Measurements from ENCODE around the gene SSH2.

The SSH2 gene

DNA sequence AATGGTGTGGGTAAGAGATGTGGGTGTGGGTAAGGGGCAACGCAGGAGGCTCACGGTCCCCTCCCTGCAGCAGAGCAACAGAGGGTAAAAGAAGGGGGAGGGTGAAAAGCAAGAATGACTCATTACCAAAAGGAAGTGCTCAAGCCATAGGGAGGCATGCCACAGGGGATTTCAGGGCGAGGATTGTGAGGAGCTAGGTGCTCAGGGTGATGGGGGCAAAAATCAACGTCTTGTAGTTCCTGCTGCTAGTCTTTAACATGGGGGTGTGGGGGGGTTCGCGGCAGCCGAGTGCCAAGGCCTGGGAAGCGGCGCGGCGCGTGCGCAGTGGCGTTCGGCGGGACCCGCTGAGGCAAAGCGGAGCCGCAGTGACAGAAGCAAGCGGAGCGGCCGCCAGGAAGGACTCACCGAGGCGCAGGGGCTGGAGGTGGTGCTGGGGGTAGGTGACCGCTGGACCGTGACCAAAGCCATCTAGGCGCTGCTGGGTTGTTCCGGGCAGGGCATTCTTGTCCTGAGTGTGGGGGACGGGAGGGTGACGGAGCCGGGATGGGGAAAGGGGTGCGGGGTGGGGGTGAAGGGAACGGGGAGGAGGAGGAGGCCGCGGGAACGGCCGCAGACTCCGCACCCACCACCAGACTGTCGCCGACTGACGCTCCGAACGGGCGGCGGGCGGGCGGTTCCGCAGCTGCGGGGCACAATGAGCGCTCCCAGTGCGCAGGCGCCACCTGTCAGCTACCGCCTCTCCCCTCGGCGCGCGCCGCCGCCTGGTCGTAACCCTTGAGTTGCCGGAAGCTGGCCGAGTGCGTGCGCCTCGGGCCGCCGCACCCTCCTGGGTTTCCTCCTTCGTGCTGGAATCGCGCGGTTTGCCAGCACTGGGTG lies at the start of gene SSH2:
Gene SSH2 (minus strand): TSS at position 696 of the 876 bp plus-strand sequence. CDS start 228 bp downstream, at position 468.
- peak; percentile 87 for DNase-seq (ENCODE audit: low spot score)
- TF ChIP-seq, protein P1, sequence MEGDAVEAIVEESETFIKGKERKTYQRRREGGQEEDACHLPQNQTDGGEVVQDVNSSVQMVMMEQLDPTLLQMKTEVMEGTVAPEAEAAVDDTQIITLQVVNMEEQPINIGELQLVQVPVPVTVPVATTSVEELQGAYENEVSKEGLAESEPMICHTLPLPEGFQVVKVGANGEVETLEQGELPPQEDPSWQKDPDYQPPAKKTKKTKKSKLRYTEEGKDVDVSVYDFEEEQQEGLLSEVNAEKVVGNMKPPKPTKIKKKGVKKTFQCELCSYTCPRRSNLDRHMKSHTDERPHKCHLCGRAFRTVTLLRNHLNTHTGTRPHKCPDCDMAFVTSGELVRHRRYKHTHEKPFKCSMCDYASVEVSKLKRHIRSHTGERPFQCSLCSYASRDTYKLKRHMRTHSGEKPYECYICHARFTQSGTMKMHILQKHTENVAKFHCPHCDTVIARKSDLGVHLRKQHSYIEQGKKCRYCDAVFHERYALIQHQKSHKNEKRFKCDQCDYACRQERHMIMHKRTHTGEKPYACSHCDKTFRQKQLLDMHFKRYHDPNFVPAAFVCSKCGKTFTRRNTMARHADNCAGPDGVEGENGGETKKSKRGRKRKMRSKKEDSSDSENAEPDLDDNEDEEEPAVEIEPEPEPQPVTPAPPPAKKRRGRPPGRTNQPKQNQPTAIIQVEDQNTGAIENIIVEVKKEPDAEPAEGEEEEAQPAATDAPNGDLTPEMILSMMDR (IDR thresholded peaks at IDR 0.05; ENCODE audit: extremely low read depth, missing control alignments), result peak; percentile 36

GRCh38 chr17:29977836-29978235 lies 47.8 kb upstream of the SSH2 start:
- DNase-seq (ENCODE audit: low spot score), result no peak

DNA sequence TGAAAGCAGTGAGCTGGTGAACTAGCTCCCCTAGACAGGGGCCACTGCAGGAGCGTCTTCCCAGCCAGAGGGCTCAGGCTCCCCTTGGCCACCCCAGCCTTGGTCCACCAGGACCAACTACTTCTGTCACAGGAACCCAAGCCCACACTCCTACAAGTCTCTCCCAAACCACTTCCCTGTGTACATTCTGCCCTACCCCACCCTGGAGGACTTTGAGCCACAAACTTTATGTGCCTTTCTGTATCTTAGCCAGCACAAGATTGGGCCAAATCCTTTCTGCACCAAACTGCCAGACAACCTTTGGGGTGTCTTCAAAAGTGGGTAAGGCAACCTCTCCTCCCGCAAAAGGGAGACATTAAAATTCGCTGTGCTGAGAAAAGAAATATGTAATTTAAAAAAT lies 43.0 kb upstream of the SSH2 start:
- TF ChIP-seq, protein P1 (IDR thresholded peaks at IDR 0.05; ENCODE audit: extremely low read depth, missing control alignments), result no peak
- DNase-seq (ENCODE audit: low spot score), result no peak

More at GRCh38 chr17:29977836-29978235, 47.8 kb upstream of the SSH2 start:
- TF ChIP-seq, protein P1 (IDR thresholded peaks at IDR 0.05; ENCODE audit: extremely low read depth, missing control alignments), result no peak

DNA sequence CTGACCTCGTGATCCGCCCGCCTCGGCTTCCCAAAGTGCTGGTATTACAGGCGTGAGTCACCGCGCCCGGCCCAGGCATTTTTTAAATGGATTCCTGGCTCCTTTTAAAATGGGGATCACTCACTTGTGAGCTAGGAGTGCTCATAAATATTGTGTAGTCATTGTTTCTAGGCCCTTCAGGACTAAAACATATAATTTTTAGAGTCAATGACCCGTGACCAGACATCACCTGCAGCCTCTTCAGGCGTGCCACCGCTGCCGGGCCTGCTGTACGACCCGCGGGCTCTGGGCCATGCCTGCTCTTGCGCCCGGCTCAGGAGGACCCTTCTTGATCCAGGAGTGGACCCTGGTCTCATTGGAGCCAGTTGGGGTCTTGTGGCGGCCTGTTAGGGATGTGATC lies 42.2 kb upstream of the SSH2 start:
- TF ChIP-seq, protein P1 (IDR thresholded peaks at IDR 0.05; ENCODE audit: extremely low read depth, missing control alignments), result no peak

GRCh38 chr17:29968271-29968670 lies 38.2 kb upstream of the SSH2 start:
- DNase-seq (ENCODE audit: low spot score), result no peak
- TF ChIP-seq, protein P1 (IDR thresholded peaks at IDR 0.05; ENCODE audit: extremely low read depth, missing control alignments), result no peak

More for the DNA sequence above, 42.2 kb upstream of the SSH2 start:
- DNase-seq (ENCODE audit: low spot score), result no peak

DNA sequence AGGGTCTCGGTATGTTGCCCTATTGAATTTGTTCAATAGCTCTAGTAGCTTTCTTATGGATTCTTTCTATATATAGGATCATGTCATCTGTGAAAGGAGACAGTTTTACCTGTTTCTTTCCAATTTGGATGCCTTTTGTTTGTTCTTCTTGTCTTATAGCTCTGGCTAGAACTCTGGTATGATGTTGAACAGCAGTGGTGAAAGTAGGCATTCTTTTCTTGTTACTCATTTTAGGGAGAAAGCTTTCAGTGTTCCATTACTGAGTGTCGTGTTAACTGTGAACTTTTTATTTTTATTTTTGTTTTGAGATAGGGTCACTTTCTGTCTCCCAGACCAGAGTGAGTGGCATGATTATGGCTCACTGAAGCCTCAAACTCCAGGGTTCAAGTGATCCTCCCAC lies 32.6 kb upstream of the SSH2 start:
- TF ChIP-seq, protein P1 (IDR thresholded peaks at IDR 0.05; ENCODE audit: extremely low read depth, missing control alignments), result no peak
- DNase-seq (ENCODE audit: low spot score), result no peak

DNA sequence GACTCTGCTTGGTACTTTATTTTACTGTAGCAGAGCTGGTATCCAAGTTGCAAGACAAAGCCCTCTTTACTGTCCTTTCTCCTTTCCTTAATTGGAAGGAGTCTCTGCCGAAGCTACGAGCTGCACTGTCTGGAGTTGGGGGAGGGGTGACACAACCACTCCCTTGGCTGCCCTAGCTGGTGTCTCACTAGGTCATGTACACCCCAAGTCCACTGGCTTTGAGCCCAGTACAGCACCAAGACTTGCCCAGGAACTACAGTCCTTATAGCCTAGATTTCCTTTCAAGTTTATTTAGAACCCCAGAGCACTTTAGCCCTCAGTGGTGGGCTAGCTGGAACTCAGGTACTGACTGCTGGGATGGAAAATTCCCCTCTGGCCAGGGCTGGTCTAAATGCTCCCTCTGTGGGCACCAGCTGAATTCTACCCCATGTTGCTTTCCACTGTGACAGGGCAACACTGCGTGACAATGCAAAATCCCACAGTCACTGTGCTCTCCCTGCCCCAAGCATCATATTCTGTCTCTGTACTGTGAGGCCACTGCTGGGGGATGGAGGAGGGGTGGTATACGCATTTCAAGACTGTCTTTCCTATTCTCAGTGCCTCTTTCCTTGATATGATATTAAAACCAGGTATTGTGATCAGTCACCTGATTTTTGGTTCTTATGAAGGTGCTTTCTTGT lies 29.8 kb upstream of the SSH2 start:
- DNase-seq (ENCODE audit: low spot score), result no peak
- TF ChIP-seq, protein P1 (IDR thresholded peaks at IDR 0.05; ENCODE audit: extremely low read depth, missing control alignments), result no peak

Data from GM20000 (cell line).